Activated CD4-positive, alpha-beta T cell treated with anti-CD3 and anti-CD28 coated beads, Interleukin-2, amount 50 U/mL, for 16 hours (primary cell): ENCODE measurements around the gene CFAP58.

Source experiments
- DNase-seq: peaks from one replicate; pipeline ENCODE4 v3.0.0-alpha.2; 2020

CFAP58 gene

GRCh38 chr10:104323085-104323484 is 30.5 kb upstream of the CFAP58 start:
- DNase-seq: no peak

GRCh38 chr10:104323760-104324201 is 29.9 kb upstream of the CFAP58 start:
- DNase-seq: no peak

DNA sequence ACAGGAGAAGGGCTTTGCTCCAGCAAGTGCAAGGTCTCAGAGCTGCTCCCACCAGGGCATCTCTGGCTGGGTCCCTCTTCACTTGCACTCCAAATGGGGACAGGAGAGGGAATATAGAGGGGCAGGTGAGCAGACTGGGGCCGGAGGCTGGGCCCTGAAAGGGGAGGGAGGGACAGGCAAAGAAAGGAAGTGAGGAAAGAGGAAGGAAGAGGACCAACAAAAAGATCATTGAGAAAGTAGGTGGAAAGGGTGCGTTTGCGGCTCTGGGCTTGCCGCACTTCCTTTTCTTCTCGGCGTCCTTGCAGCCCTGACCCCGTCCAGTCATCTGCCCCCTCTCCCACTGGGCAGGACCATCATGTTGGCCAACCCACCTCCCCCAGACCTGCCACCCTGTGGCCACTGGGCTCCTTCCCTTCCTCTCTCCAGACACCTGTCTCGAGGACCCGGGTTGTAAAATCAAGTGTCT is 29.4 kb upstream of the CFAP58 start:
- DNase-seq: no peak

GRCh38 chr10:104324931-104325330 is 28.7 kb upstream of the CFAP58 start:
- no peak for DNase-seq

- no peak for DNase-seq
Measured at GRCh38 chr10:104325436-104326435, 27.9 kb upstream of the CFAP58 start.

- no peak for DNase-seq
Measured at GRCh38 chr10:104326991-104327610, 26.5 kb upstream of the CFAP58 start.

GRCh38 chr10:104327745-104328645 is 25.6 kb upstream of the CFAP58 start:
- no peak for DNase-seq

GRCh38 chr10:104328646-104328895 is 25.1 kb upstream of the CFAP58 start:
- no peak for DNase-seq

- DNase-seq: peak; percentile 85
Measured at GRCh38 chr10:104328896-104329710, 24.5 kb upstream of the CFAP58 start.

DNA sequence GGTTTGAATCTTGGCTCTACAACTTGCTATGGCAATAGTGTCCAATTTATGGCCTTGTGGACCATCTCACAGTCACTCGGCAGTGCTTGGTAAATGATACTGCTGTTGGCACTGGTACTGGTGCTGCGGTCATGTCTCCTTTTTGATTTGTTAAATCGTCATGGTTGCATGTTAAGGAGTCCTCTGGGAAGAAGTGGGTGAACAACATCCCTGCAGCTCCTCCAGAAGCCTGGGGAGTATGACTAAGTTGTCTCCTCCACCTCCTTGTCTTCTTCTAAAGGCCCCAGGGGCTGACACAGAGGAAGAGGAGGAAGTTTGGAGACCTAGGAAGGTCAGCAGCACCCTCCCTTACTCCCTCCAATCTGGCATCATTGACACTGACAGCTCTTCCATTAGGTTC is 23.9 kb upstream of the CFAP58 start:
- no peak for DNase-seq

DNA sequence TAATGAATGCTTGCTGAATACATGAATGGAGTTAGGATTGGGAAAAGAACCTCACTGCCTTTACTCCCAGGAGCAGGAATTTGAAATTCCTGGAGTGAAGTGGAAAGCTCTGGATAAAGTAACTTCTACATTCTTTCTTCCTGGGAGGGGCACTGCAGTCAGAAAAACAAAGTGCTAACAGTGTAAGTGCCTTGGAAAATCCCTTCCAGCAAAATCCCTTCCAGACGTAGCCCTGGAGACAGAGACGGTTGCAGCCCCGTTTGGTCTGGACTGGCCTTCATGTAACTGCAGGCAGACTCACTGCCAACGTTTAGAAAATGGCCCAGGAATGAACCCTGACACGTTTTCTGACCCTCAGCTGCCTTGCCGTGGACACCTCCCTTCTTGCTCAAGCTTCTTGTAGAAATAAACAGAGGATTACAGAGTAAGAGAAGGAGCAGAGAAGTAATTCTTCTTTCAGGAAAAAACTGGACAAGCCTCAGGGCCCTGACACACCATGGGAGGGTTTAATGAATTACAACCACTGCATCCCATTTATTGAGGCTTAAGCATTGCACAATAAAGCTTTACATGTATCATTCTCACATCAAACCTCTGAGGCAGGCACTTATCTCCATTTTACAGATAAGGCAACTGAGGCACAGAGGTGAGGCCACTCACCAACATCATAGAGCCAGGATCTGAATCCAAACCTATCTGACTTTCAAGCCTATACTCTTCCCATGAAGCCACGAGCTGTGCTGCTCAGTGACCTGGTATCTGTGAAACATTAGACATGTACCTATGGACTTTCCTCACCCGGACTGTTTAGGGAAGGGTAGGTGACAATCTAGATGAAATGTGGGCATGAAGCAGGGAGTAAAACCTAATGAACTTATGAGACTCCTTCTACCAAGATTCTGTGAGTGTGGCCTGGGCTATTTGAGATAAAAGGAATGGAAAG is 23.2 kb upstream of the CFAP58 start:
- no peak for DNase-seq

GRCh38 chr10:104331208-104331838 is 22.3 kb upstream of the CFAP58 start:
- DNase-seq: no peak

- no peak for DNase-seq
Measured at GRCh38 chr10:104332243-104333031, 21.2 kb upstream of the CFAP58 start.

- no peak for DNase-seq
Measured at GRCh38 chr10:104333032-104333727, 20.5 kb upstream of the CFAP58 start.

GRCh38 chr10:104333728-104334373 is 19.8 kb upstream of the CFAP58 start:
- no peak for DNase-seq

DNA sequence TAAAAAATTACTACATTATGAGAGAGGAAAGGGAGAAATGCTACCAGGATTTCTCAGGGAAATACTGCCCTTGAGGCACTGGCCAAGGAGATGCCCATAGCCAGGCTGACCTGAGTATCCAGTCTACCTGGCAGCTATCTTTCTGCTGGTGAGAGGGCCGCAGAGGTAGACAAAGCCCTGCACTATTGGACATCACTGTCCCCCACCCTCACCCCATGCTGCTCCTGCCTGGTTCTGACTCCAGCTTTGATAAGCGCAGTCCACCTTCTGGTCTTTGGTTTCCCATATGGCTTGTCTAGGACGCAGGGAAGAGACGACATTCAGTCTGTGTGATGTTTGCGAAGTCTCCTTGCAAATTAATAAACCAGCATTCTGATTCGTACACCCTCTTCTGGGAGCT is 19.1 kb upstream of the CFAP58 start:
- no peak for DNase-seq

- no peak for DNase-seq
Measured at GRCh38 chr10:104334965-104335650, 18.5 kb upstream of the CFAP58 start.
